ENCODE data around the gene LRRC56. TPM values are rescaled to one million over a fixed set of nuclear protein-coding genes. Genes with fewer than 3 reads are reported as not detected.

The LRRC56 gene
- polyA plus RNA-seq, 6 donors from 2014 or later, result 0.66 to 1.6 (median 0.92) TPM; not detected in 1

- no peaks in the 10 kb centered on the region for H3K36me3 Mint-ChIP-seq
- peaks cover 4 to 22% (median 11%) of the 10 kb centered on the region in 3 donors for H3K4me1 Mint-ChIP-seq
- no peaks in the 10 kb centered on the region for H3K9me3 Mint-ChIP-seq
- ATAC-seq (ENCODE audit: low read depth in 2 of 2) (no peak), DNase-seq (no peak)
- peak overlapping the region in 1 of 6 donors; percentile 74 for H3K27ac Mint-ChIP-seq
- peak overlapping the region; percentile 29 to 72 (median 58) for H3K4me3 Mint-ChIP-seq
- no peaks in the 10 kb centered on the region for H3K27me3 Mint-ChIP-seq
These were observed 18.7 kb downstream of the LRRC56 start for GRCh38 chr11:555780-556661.

- H3K4me3 Mint-ChIP-seq, result peak overlapping the region; percentile 29 to 80 (median 57)
These were observed 19.4 kb downstream of the LRRC56 start for GRCh38 chr11:556662-557256.

DNA sequence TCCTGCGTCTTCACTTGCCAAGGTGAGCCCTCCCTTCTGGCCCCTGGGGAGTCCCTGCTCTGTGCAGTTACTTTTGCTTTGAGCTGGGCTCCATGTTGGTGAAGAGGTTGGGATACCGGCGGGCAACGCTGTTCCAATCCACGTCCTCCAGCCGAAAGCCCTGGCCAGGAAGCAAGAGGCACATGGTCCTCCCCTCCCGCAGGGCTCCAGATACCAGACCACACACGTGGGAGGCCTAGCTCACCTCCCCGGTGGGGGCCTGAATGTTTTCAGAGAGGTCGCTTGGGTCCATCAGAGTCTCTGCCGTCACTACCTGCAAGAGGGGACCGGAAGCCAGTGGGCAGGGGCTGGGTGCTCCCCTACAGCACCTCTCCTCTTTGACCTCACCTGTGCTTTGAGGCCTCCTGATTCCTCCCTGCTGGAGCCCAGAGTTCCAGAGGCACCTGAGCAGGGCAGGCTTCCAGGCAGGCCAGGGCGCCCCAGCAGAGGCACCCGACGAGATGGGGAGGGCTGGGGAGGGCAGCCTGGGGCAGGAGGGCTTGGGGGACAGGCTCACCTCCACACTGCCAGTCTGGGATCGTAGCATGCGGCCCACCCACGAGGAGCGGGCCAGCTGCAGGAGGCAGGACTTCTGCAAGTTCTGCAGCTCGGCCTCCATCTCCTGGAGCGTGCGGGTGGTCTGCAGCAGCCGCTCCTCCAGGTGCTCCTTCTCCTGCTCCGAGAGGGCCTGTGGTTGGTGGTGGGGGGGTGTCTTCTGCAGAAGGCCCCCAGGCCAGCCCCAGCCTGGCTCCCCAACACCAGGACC lies 20.2 kb downstream of the LRRC56 start:
- Mint-ChIP-seq H3K4me1 (peaks cover 10 to 29% (median 17%) of the 10 kb centered on the region in 3 donors), H3K27me3 (no peaks in the 10 kb centered on the region), H3K27ac (no peak overlapping the region), H3K4me3 (peak overlapping the region in 5 of 8 donors; percentile 29 to 80 (median 62)), H3K36me3 (no peaks in the 10 kb centered on the region), H3K9me3 (no peaks in the 10 kb centered on the region)
- DNase-seq, result no peak
- no peak for ATAC-seq (ENCODE audit: low read depth in 2 of 2)

More at GRCh38 chr11:556662-557256, 19.4 kb downstream of the LRRC56 start:
- Mint-ChIP-seq H3K4me1 (peaks cover 10 to 29% (median 16%) of the 10 kb centered on the region in 3 donors), H3K36me3 (no peaks in the 10 kb centered on the region), H3K27ac (peak overlapping the region in 1 of 6 donors; percentile 74), H3K9me3 (no peaks in the 10 kb centered on the region), H3K27me3 (no peaks in the 10 kb centered on the region)
- no peak for DNase-seq
- ATAC-seq (ENCODE audit: low read depth in 2 of 2), result no peak

DNA sequence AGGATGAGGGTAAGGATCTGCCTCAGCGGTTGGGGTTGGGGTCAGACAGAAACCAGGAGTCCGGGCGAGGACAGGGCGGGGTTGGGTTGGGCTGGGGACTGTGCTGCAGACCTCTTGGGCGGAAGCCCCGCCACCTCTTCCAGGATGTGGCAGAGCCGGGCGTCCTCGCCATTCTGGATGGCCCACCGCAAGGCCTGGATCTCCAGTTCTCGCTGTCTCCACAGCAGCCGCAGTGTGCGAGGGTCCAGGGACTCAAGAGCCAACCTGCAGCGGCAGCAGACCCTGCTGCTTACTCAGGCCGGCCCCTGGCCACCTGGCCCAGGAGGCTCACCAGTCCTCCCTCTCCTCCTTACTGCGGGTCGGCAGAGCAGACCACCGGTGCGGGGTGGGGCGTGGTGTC lies 21.2 kb downstream of the LRRC56 start:
- peak overlapping the region in 1 of 8 donors; percentile 29 for H3K4me3 Mint-ChIP-seq

GRCh38 chr11:559020-559620 lies 21.8 kb downstream of the LRRC56 start:
- Mint-ChIP-seq H3K36me3 (no peaks in the 10 kb centered on the region), H3K4me1 (peaks cover 13 to 32% (median 17%) of the 10 kb centered on the region in 3 donors), H3K27ac (no peak overlapping the region), H3K4me3 (peak overlapping the region in 5 of 8 donors; percentile 46 to 84 (median 70)), H3K9me3 (no peaks in the 10 kb centered on the region), H3K27me3 (no peaks in the 10 kb centered on the region)
- DNase-seq (no peak), ATAC-seq (ENCODE audit: low read depth in 2 of 2) (no peak)

More for the DNA sequence above, 21.2 kb downstream of the LRRC56 start:
- no peaks in the 10 kb centered on the region for H3K27me3 Mint-ChIP-seq
- H3K36me3 Mint-ChIP-seq, result no peaks in the 10 kb centered on the region
- no peaks in the 10 kb centered on the region for H3K9me3 Mint-ChIP-seq
- H3K4me1 Mint-ChIP-seq, result peaks cover 10 to 30% (median 17%) of the 10 kb centered on the region in 3 donors
- ATAC-seq (ENCODE audit: low read depth in 2 of 2) (no peak), DNase-seq (no peak)
- no peak overlapping the region for H3K27ac Mint-ChIP-seq

GRCh38 chr11:559712-560304 lies 22.5 kb downstream of the LRRC56 start:
- Mint-ChIP-seq H3K36me3 (no peaks in the 10 kb centered on the region), H3K4me3 (peak overlapping the region; percentile 77 to 88 (median 85)), H3K4me1 (peaks cover 13 to 31% (median 17%) of the 10 kb centered on the region in 3 donors), H3K27me3 (no peaks in the 10 kb centered on the region), H3K27ac (peak overlapping the region in 4 of 6 donors; percentile 67 to 90 (median 84)), H3K9me3 (no peaks in the 10 kb centered on the region)
- no peak for ATAC-seq (ENCODE audit: low read depth in 2 of 2)
- DNase-seq, result no peak

GRCh38 chr11:560305-561147 lies 23.2 kb downstream of the LRRC56 start, which contains the start of the genes LMNTD2 and RASSF7:
Gene LMNTD2, minus strand, starts transcription at chr11:560738. Its CDS starts 22 bp downstream, at chr11:560716.
Gene RASSF7, plus strand, starts transcription at chr11:560970. Its CDS starts 799 bp downstream, at chr11:561769.
- no peaks in the 10 kb centered on the region for H3K27me3 Mint-ChIP-seq
- no peaks in the 10 kb centered on the region for H3K9me3 Mint-ChIP-seq
- peak within 1 kb of the TSS; percentile 84 to 93 (median 87) for H3K4me3 Mint-ChIP-seq
- DNase-seq (peak; percentile 93), ATAC-seq (ENCODE audit: low read depth in 2 of 2) (peak; percentile 90 to 92)
- no peaks in the 10 kb centered on the region for H3K36me3 Mint-ChIP-seq
- H3K27ac Mint-ChIP-seq, result peak within 1 kb of the TSS in 5 of 6 donors; percentile 67 to 90 (median 80)
- H3K4me1 Mint-ChIP-seq, result peaks cover 13 to 31% (median 17%) of the 10 kb centered on the region in 3 donors

- DNase-seq, result no peak
- Mint-ChIP-seq H3K4me3 (peak overlapping the region; percentile 84 to 93 (median 87)), H3K4me1 (peaks cover 13 to 27% (median 17%) of the 10 kb centered on the region in 3 donors), H3K27ac (peak overlapping the region in 5 of 6 donors; percentile 56 to 76 (median 68)), H3K27me3 (no peaks in the 10 kb centered on the region), H3K36me3 (no peaks in the 10 kb centered on the region), H3K9me3 (no peaks in the 10 kb centered on the region)
- peak; percentile 36 to 38 for ATAC-seq (ENCODE audit: low read depth in 2 of 2)
These were observed 24.0 kb downstream of the LRRC56 start for GRCh38 chr11:561148-562003.

GRCh38 chr11:562046-562645 lies 24.8 kb downstream of the LRRC56 start:
- no peaks in the 10 kb centered on the region for H3K36me3 Mint-ChIP-seq
- H3K27ac Mint-ChIP-seq, result no peak overlapping the region
- DNase-seq (no peak), ATAC-seq (ENCODE audit: low read depth in 2 of 2) (no peak)
- peaks cover 13 to 25% (median 17%) of the 10 kb centered on the region in 3 donors for H3K4me1 Mint-ChIP-seq
- H3K4me3 Mint-ChIP-seq, result peak overlapping the region; percentile 84 to 93 (median 87)
- no peaks in the 10 kb centered on the region for H3K9me3 Mint-ChIP-seq
- no peaks in the 10 kb centered on the region for H3K27me3 Mint-ChIP-seq

- peaks cover 13 to 25% (median 15%) of the 10 kb centered on the region in 3 donors for H3K4me1 Mint-ChIP-seq
- no peaks in the 10 kb centered on the region for H3K27me3 Mint-ChIP-seq
- no peak overlapping the region for H3K27ac Mint-ChIP-seq
- DNase-seq (no peak), ATAC-seq (ENCODE audit: low read depth in 2 of 2) (no peak)
- H3K9me3 Mint-ChIP-seq, result no peaks in the 10 kb centered on the region
- H3K4me3 Mint-ChIP-seq, result peak overlapping the region in 2 of 8 donors; percentile 28 to 41
- H3K36me3 Mint-ChIP-seq, result no peaks in the 10 kb centered on the region
These were observed 25.9 kb downstream of the LRRC56 start for GRCh38 chr11:563066-563811.

Measured in naive B cell (primary cell).